ENCODE measurements around the gene PRADC1.
A peak's percentile ranks its signal among the peaks of the same experiment; 100 is the strongest.

DNA sequence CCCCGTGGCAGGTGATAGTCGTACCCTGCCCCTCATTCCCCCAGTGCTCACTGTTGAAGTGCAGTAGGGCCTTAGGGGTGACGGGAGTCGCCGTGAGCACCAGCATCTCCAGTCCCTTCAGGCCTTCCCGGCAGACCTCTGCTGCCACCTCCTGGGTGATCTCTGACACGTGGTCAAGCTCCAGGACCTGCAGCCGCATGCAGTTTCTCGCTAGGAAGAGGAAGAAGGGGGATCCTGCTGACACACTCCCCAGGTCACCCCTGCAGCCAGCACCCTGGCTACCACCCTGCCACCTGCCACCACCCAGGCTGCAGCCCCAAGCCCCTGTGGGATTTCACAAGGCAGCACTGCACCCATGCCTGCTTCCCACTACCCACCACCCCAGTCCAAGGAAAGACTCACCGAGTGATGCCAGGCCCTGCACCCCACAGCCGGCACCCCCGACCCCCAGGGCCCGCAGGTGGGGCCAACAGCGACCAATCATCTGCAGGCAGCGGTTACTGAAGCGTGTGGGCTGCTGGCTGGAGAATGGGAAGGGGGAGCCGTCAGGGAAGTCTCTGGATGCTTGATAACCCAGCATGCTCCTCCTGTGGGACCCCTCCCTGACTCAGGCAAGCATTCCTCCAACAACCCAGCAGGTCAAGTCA is 27.4 kb upstream of the PRADC1 start:
- TF ChIP-seq, protein P1, sequence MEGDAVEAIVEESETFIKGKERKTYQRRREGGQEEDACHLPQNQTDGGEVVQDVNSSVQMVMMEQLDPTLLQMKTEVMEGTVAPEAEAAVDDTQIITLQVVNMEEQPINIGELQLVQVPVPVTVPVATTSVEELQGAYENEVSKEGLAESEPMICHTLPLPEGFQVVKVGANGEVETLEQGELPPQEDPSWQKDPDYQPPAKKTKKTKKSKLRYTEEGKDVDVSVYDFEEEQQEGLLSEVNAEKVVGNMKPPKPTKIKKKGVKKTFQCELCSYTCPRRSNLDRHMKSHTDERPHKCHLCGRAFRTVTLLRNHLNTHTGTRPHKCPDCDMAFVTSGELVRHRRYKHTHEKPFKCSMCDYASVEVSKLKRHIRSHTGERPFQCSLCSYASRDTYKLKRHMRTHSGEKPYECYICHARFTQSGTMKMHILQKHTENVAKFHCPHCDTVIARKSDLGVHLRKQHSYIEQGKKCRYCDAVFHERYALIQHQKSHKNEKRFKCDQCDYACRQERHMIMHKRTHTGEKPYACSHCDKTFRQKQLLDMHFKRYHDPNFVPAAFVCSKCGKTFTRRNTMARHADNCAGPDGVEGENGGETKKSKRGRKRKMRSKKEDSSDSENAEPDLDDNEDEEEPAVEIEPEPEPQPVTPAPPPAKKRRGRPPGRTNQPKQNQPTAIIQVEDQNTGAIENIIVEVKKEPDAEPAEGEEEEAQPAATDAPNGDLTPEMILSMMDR (IDR thresholded peaks at IDR 0.05; ENCODE audit: low read depth, low read length, missing input control), result peak; percentile 36
- no peak for TF ChIP-seq RXRA (IDR thresholded peaks at IDR 0.05)
- no peak for TF ChIP-seq GABPA (IDR thresholded peaks at IDR 0.05 in 1 of 2, conservative IDR thresholded peaks at IDR 0.05 in 1 of 2)
- no peak for TF ChIP-seq YY1 (IDR thresholded peaks at IDR 0.05)
- no peak for TF ChIP-seq JUND (IDR thresholded peaks at IDR 0.05)
- no peak for TF ChIP-seq FOXA2 (IDR thresholded peaks at IDR 0.05)
- TF ChIP-seq, protein P2, sequence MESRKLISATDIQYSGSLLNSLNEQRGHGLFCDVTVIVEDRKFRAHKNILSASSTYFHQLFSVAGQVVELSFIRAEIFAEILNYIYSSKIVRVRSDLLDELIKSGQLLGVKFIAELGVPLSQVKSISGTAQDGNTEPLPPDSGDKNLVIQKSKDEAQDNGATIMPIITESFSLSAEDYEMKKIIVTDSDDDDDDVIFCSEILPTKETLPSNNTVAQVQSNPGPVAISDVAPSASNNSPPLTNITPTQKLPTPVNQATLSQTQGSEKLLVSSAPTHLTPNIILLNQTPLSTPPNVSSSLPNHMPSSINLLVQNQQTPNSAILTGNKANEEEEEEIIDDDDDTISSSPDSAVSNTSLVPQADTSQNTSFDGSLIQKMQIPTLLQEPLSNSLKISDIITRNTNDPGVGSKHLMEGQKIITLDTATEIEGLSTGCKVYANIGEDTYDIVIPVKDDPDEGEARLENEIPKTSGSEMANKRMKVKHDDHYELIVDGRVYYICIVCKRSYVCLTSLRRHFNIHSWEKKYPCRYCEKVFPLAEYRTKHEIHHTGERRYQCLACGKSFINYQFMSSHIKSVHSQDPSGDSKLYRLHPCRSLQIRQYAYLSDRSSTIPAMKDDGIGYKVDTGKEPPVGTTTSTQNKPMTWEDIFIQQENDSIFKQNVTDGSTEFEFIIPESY (IDR thresholded peaks at IDR 0.05), result no peak
- TF ChIP-seq, protein P3, sequence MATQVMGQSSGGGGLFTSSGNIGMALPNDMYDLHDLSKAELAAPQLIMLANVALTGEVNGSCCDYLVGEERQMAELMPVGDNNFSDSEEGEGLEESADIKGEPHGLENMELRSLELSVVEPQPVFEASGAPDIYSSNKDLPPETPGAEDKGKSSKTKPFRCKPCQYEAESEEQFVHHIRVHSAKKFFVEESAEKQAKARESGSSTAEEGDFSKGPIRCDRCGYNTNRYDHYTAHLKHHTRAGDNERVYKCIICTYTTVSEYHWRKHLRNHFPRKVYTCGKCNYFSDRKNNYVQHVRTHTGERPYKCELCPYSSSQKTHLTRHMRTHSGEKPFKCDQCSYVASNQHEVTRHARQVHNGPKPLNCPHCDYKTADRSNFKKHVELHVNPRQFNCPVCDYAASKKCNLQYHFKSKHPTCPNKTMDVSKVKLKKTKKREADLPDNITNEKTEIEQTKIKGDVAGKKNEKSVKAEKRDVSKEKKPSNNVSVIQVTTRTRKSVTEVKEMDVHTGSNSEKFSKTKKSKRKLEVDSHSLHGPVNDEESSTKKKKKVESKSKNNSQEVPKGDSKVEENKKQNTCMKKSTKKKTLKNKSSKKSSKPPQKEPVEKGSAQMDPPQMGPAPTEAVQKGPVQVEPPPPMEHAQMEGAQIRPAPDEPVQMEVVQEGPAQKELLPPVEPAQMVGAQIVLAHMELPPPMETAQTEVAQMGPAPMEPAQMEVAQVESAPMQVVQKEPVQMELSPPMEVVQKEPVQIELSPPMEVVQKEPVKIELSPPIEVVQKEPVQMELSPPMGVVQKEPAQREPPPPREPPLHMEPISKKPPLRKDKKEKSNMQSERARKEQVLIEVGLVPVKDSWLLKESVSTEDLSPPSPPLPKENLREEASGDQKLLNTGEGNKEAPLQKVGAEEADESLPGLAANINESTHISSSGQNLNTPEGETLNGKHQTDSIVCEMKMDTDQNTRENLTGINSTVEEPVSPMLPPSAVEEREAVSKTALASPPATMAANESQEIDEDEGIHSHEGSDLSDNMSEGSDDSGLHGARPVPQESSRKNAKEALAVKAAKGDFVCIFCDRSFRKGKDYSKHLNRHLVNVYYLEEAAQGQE (IDR thresholded peaks at IDR 0.05), result no peak

All from liver (tissue), 3 donors.